Left lung (tissue), 10 donors: ENCODE results near the gene UBE2I. TPM values are rescaled to one million over a fixed set of nuclear protein-coding genes. Genes with fewer than 3 reads are reported as not detected.

Experiments
- ATAC-seq: fragments of 200-7000 bp; cut with Tn5 transposase; one replicate; pipeline ENCODE4 v1.9.1; 2020; ENCODE audit warnings: moderate library complexity
- DNase-seq, 4 donors: peaks; one replicate each; pipeline ENCODE4 v3.0.0-alpha.2; 2013 to 2020
- H3K27ac ChIP-seq, 2 donors: fragments of 200-600 bp; sonication (generic) in 1 of 2; one replicate each; pipeline versions ENCODE4 v1.5.0 to v1.8.0; 2020 to 2021
- H3K27me3 ChIP-seq, 2 donors: fragments of 200-600 bp; sonication (generic) in 1 of 2; one replicate each; pipeline versions ENCODE4 v1.5.0 to v1.8.0; 2020 to 2021
- H3K36me3 ChIP-seq, 2 donors: fragments of 200-600 bp; sonication (generic) in 1 of 2; one replicate each; pipeline versions ENCODE4 v1.5.0 to v1.8.0; 2020 to 2021
- H3K4me1 ChIP-seq, 2 donors: fragments of 200-600 bp; one replicate each; pipeline ENCODE4 v1.8.0; 2021
- H3K4me3 ChIP-seq, 2 donors: fragments of 200-600 bp; sonication (generic) in 1 of 2; one replicate each; pipeline versions ENCODE4 v1.5.0 to v1.8.0; 2020 to 2021; ENCODE audit warnings: mild to moderate bottlenecking in 1 of 2
- H3K9me3 ChIP-seq, 2 donors: fragments of 200-600 bp; sonication (generic) in 1 of 2; one replicate each; pipeline versions ENCODE4 v1.5.0 to v1.8.0; 2020 to 2021
- CTCF ChIP-seq, 2 donors: fragments of 200-600 bp; sonication (generic) in 1 of 2; IDR thresholded peaks; one replicate each; pipeline versions ENCODE4 v1.5.0 to v1.8.0; 2021; ENCODE audit warnings: antibody characterized with exemption in 2 of 2
- intact Hi-C, 2 donors: fragments of 100-400 bp; cut with DNase I; formaldehyde crosslinking; loops; one replicate each; pipeline versions ENCODE4 v1.11.2 to v1.14.2; 2022
- polyA plus RNA-seq, 6 donors: library from polyadenylated mRNA; unstranded; fragments of 120-200 nt; gene quantifications; one replicate each; pipeline ENCODE4 v1.2.1, GENCODE V29; 2013; ENCODE audit not compliant: insufficient read length in 6 of 6
- total RNA-seq, 2 donors: library from RNA; stranded (reverse); fragmentation: NEBNext Ultra II Directional; extraction: Animal tissue kit (Norgen Biotek cat#: 25700); gene quantifications; one replicate each; pipeline ENCODE4 v1.2.1, GENCODE V29; 2021
- donor health status: DM: no; HTN: yes; CAD: no.
- donor health status: DM: no; HTN: no; CAD: no.

The UBE2I gene
- total and polyA plus RNA-seq, 8 donors: 89.0 to 188 (median 142) TPM

GRCh38 chr16:1342526-1343427, 33.3 kb downstream of the UBE2I start:
- DNase-seq (peak; percentile 53 to 98 (median 94)), ATAC-seq (peak; percentile 97)
- no peaks in the 10 kb centered on the region for H3K9me3 ChIP-seq
- no peak overlapping the region for H3K27ac ChIP-seq
- no peak for TF ChIP-seq CTCF (IDR thresholded peaks at IDR 0.05)
- peak overlapping the region; percentile 4 to 15 for H3K4me3 ChIP-seq
- intact Hi-C loops: no loop called here
- peaks cover 0 to 6% of the 10 kb centered on the region in 2 donors for H3K36me3 ChIP-seq
- peaks cover 4 to 18% of the 10 kb centered on the region in 2 donors for H3K4me1 ChIP-seq
- no peaks in the 10 kb centered on the region for H3K27me3 ChIP-seq

DNA sequence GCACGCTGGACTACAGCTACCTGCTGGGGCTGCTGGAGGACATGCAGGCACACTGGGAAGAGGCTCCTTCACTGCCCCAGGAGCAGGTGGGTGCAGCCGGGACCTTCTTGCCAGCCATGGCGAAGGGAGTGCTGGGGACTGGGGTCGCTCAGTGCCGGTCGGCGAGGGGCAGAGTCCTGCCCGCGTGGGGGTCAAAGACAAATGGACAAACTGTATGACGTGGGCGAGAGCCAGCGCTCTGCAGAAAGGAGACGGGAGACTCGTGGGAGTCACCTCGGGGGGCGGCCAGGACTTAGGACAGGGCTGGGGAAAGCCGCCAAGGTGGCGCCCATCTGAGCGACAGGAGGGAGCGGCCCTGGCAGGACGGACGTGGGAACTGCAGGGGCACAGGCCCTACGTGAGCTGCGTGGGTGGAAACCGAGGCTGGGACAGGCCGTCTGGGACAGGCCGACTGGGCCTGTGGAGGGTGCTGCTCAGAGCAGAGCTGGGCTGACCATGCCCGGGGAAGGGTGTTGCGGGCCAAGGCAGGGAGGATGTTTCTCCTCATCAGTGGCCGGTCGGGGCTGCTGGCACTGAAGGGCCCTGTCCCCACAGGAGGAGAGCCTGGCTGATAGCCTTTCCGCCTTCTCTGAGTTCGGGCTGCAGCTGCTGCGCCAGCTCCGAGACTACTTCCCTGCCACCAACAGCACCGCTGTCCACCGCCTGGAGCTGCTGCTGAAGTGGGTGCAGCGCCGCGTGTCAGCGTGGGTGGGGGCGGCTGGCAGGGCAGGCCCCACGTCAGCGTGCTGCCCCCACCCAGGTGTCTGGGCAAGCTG, 34.2 kb downstream of the UBE2I start:
- H3K4me3 ChIP-seq: peak overlapping the region; percentile 4 to 15
- H3K4me1 ChIP-seq: peaks cover 4 to 18% of the 10 kb centered on the region in 2 donors
- no peaks in the 10 kb centered on the region for H3K9me3 ChIP-seq
- peaks cover 0 to 14% of the 10 kb centered on the region in 2 donors for H3K36me3 ChIP-seq
- no peak overlapping the region for H3K27ac ChIP-seq
- DNase-seq: peak in 1 of 4 donors; percentile 82
- intact Hi-C loops: no loop called here
- no peak for ATAC-seq
- TF ChIP-seq CTCF (IDR thresholded peaks at IDR 0.05): no peak
- no peaks in the 10 kb centered on the region for H3K27me3 ChIP-seq

DNA sequence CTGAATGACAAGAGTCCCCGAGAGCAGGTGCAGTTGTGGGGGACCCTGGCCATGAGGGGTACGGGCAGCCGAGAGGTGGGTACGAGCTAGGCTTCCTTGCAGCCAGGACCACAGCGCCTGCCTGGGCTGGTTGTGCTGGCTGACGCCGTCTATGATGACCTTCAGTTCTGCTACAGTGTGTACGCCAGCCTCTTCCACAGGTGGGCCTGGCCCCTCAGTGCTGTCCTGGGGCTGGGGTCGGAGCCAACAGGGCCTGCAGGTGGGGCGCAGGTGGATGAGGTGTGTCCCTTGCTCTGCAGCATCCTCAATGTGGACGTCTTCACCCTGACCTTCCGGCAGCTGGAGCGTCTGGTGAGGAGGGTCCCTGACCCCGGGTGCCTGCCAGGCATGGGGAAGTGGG, 35.1 kb downstream of the UBE2I start:
- Histone ChIP-seq H3K27me3 (no peaks in the 10 kb centered on the region), H3K36me3 (peaks cover 0 to 23% of the 10 kb centered on the region in 2 donors), H3K4me1 (peaks cover 4 to 18% of the 10 kb centered on the region in 2 donors), H3K27ac (no peak overlapping the region), H3K4me3 (no peak overlapping the region), H3K9me3 (no peaks in the 10 kb centered on the region)
- ATAC-seq (no peak), DNase-seq (no peak)
- no peak for TF ChIP-seq CTCF (IDR thresholded peaks at IDR 0.05)
- intact Hi-C loops: no loop called here

GRCh38 chr16:1345087-1345486, 35.7 kb downstream of the UBE2I start:
- no peak for TF ChIP-seq CTCF (IDR thresholded peaks at IDR 0.05)
- DNase-seq (no peak), ATAC-seq (no peak)
- Histone ChIP-seq H3K27ac (no peak overlapping the region), H3K36me3 (peaks cover 0 to 29% of the 10 kb centered on the region in 2 donors), H3K27me3 (no peaks in the 10 kb centered on the region), H3K4me1 (peaks cover 4 to 22% of the 10 kb centered on the region in 2 donors), H3K4me3 (no peak overlapping the region), H3K9me3 (no peaks in the 10 kb centered on the region)
- intact Hi-C loops: no loop called here
